ENCODE data around the gene LAG3.

- TF ChIP-seq, protein P1, sequence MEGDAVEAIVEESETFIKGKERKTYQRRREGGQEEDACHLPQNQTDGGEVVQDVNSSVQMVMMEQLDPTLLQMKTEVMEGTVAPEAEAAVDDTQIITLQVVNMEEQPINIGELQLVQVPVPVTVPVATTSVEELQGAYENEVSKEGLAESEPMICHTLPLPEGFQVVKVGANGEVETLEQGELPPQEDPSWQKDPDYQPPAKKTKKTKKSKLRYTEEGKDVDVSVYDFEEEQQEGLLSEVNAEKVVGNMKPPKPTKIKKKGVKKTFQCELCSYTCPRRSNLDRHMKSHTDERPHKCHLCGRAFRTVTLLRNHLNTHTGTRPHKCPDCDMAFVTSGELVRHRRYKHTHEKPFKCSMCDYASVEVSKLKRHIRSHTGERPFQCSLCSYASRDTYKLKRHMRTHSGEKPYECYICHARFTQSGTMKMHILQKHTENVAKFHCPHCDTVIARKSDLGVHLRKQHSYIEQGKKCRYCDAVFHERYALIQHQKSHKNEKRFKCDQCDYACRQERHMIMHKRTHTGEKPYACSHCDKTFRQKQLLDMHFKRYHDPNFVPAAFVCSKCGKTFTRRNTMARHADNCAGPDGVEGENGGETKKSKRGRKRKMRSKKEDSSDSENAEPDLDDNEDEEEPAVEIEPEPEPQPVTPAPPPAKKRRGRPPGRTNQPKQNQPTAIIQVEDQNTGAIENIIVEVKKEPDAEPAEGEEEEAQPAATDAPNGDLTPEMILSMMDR (optimal IDR thresholded peaks at IDR 0.05 in 1 of 3, IDR thresholded peaks at IDR 0.05 in 1 of 3, conservative IDR thresholded peaks at IDR 0.05 in 1 of 3; ENCODE audit: extremely low read depth in 1 of 3, insufficient read depth in 2 of 3, low read length in 3 of 3) = no peak
- TF ChIP-seq EZH2 (IDR thresholded peaks at IDR 0.05; ENCODE audit: low read length) = no peak
These were observed 51.9 kb downstream of the LAG3 start for GRCh38 chr12:6824085-6824775.
